ENCODE results near the gene AUTS2.

AUTS2 gene

GRCh38 chr7:70035955-70036354 is 437.7 kb downstream of the AUTS2 start:
- no peak for DNase-seq (ENCODE audit: low spot score)

DNA sequence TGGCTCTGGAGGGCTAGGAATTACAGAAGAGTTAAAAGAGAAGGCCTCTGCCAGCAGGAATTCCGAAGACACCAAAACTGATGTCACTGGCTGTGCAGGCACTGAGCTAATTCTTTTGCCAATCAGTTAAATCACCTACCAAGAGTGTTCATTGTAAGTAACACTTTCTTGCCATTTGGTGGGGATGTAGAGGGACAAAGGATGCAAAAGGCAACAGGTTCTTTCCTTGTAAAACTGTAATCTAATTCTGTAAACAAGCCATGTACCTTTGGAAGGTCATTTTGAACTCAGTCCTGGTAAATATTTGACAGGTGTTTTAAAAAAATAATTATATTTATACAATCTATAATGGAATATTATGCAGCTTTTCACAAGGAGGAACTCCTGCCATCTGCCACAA is 438.4 kb downstream of the AUTS2 start:
- no peak for DNase-seq (ENCODE audit: low spot score)

DNA sequence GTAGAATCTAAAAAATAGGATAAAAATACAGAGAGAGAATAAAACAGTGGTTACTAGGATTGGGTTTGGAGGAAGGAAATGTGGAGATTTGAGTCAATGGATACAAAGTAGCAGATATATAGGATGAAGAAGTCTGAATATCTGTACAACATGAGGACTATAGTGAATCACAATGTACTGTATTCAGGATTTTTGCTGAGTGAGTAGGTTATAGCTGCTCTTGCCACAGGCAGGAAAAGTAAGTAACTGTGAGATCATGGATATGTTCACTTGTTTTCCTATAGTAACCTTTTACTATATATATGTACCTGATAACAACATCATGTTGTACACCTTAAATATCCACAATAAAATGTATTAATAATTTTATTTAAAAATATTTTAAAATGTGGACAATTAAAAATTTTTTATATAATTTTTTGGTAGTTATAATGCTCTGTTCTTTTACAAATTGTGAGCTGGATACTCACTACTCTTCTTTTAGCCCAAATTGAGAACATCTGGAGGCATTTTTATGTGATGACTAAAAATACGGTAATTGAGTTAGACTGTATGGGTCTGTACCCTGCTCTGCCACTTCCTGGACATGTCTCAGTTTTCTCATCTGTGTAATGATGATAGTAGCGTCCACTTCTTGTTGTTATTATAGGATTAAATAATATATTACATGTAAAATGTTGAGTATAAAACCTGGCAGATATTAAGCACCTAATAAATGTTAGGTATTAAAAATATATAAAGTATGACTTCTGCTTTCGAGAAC is 439.1 kb downstream of the AUTS2 start:
- DNase-seq (ENCODE audit: low spot score) = no peak

DNA sequence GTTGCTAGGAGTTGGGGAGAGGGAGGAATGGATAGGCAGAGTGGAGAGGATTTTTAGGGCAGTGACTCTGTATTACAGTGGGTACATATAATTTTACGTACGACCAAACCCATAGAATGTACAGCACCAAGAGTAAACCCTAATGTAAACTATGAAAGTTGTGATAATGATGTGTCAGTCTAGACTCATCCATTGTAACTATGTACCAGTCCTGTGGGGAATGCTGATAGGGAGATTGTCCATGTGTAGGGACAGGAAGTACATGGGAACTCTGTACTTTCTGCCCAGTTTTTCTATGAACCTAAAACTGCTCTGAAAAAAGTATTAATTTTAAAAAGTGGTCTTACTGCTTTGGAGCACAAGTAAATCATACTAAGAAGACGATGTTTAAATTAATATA is 441.8 kb downstream of the AUTS2 start:
- DNase-seq (ENCODE audit: low spot score) = no peak

- no peak for DNase-seq (ENCODE audit: low spot score)
Measured at GRCh38 chr7:70040970-70041766, 442.9 kb downstream of the AUTS2 start.

DNA sequence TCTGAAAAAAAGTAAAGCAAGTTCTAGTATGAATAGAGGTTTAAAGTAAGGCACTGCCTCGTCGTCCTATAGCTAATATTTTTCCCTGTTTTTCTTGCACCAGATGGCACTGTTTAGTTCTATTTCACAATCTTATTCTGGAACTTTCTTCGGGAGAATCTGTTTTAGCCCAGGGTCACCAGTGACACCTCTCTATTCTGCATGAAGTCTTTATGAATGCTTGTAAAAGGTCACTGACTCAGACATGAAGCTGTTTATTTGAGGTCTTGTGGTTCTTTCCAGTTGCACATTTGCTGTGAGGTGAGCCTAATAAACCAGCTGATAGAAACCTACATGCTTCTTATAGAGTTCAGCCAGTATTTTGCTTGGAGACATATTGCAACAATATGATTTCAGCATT is 444.3 kb downstream of the AUTS2 start:
- no peak for DNase-seq (ENCODE audit: low spot score)

DNA sequence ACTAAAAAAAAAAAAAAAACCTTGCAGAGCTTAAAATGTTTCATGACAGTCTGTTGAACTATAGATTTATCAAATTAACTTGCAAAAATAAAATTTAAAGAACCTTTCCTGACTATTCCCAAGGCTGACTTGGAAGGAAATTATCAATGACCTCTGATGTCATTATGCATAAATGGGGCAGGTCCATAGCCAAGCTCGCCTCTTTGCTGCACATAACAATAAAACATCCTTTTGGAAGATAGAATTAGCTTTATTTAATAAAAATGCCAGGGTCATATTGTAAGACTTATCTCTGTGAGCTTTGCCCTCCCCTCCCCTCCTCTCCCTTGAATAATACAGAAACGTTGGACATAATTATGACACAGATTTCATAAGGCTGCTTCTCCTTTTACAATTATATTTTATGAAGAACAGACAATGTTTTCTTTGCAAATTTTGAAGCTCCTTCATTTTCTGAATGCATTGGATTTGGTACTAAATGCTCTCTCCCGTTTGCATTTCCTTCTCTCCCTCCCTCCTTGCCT is 444.8 kb downstream of the AUTS2 start:
- DNase-seq (ENCODE audit: low spot score) = no peak

DNA sequence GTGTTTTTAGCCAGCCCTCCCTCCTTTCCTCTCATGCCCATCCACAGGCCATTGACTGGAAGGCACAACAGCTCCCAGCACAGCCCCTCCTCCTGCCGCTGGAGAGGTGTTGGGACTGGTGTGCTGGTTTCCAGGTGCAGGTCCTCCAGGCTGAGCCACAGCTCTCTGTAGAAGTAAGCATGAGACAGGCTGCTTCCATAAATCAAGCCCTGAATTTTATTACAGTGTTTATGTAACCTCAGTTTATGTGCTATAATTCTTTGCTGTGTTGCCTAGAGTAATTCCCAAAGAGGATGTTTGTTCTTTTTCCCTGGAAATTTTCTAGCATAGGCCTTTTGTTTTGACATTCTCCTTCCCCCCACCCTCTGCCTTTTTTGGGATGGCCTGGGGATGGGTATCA is 445.8 kb downstream of the AUTS2 start:
- no peak for DNase-seq (ENCODE audit: low spot score)

DNA sequence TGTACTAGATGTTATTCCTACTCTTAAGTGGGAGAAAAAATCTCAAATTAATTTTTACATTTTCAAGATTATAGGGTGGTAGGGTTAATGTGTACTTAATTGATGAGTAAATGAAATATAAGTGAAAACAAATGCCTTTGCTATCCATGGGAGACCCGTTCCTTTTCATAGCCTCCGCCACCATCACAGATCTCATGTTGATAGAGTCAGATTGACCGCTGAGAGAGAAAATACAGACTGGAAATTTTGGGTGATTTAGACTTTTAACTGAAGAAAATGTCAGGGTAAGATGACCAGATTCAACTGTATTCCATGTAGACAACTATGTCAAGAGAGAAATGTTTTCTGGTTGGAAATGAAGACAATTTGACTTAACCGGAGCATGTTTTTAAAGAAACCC is 446.2 kb downstream of the AUTS2 start:
- no peak for DNase-seq (ENCODE audit: low spot score)

- no peak for DNase-seq (ENCODE audit: low spot score)
Measured at GRCh38 chr7:70044981-70045380, 446.7 kb downstream of the AUTS2 start.

- DNase-seq (ENCODE audit: low spot score) = no peak
Measured at GRCh38 chr7:70047384-70047783, 449.1 kb downstream of the AUTS2 start.

DNA sequence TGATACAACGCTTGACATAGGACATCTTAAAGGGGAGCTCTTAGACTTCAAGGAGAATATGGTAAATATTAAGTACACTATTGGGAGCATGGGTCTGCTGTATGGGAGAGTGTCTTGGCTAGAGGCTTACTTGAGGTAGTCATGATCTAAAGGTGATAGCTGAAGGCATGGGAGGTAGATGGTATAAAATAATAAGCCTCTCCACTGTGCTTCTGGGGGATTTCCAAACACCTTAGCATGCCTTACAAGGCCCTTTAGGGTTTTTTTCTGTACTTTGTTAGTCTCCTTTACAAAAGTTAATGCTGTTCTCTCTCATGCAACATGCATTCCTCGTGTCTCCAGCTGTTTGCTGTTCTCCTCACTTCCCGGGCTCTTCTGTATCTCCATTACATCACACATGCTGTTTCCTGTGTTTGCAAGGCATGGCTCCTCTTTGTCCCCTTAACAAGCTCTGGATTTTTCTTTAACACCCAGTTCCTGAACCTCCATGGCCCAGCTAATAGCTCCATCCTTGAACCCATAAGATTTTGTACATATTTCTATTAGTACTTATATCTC is 449.7 kb downstream of the AUTS2 start:
- no peak for DNase-seq (ENCODE audit: low spot score)

DNA sequence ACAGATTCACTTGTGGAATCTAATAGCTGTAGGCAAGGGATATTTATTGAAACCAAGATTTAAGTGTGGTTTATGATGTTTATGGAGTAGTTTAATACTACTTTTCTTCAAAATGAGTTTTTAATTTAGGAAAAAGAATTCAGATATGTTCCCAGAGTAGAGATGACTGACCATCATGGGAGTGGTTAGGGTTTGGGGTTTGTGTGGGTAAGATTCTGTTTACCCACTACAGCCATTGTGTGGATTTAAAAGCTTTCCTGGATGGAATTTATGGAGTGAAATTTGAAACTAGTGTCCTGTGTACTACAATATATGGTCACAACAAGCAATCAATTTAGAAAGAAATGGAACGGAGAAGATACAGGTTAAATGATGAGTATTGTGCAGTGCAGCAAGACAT is 453.5 kb downstream of the AUTS2 start:
- DNase-seq (ENCODE audit: low spot score) = no peak

DNA sequence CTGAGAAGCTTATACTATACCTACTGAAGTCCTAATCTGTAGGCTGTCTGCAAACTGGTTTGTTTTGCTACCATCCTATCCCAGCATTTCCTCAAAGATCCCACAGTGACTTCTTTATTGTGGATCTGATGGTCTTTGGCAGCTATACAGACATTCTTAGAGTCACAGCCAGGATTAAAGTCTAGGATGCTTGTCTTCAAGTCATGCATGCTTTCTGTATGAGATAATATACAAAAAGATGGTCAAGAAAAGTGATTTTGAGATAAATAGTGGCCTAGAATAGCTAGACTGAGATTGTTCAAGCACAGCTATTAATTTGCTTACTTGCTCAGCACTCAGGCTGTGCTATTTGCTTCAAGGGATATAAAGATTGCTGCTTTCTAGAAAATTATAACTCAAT is 454.4 kb downstream of the AUTS2 start:
- no peak for DNase-seq (ENCODE audit: low spot score)

GRCh38 chr7:70053421-70053820 is 455.1 kb downstream of the AUTS2 start:
- DNase-seq (ENCODE audit: low spot score) = no peak

DNA sequence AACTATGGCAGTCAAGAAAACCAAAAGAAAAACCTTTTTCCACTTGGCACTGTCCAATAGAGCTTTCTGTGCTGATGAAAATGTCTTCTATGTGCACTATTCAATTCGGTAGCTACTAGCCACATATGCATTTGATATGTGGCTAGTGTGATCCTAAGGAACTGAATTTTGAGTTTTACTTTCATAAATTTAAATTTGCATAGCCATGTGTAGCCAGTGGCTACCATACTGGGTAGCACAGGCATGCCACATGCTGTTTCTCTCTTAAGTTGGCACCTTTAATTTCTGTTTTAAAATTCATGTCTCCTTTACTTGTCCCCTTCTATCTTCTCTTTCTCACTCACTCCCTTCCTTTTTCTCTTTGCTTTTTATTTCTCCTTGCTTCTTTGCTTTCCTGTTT is 455.7 kb downstream of the AUTS2 start:
- DNase-seq (ENCODE audit: low spot score) = no peak

DNA sequence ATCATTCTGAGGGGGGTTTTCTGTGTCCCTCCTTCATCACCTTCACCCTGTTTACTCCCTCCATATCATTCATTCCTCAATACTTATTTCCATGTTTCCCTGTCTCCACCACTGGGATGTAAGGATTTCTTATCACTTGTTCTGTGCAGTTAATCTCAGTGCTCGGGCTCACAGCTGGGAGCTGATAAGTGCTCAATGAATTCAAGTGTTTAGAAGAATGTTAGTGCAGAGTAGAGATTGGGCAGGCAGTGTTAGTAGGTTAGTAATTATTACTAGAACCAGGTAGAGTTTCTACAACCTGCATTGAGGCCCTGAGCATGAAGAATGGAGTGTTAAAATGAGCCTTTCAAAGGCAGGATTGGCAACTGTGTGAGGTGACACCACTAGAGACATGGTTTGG is 458.1 kb downstream of the AUTS2 start:
- no peak for DNase-seq (ENCODE audit: low spot score)

DNA sequence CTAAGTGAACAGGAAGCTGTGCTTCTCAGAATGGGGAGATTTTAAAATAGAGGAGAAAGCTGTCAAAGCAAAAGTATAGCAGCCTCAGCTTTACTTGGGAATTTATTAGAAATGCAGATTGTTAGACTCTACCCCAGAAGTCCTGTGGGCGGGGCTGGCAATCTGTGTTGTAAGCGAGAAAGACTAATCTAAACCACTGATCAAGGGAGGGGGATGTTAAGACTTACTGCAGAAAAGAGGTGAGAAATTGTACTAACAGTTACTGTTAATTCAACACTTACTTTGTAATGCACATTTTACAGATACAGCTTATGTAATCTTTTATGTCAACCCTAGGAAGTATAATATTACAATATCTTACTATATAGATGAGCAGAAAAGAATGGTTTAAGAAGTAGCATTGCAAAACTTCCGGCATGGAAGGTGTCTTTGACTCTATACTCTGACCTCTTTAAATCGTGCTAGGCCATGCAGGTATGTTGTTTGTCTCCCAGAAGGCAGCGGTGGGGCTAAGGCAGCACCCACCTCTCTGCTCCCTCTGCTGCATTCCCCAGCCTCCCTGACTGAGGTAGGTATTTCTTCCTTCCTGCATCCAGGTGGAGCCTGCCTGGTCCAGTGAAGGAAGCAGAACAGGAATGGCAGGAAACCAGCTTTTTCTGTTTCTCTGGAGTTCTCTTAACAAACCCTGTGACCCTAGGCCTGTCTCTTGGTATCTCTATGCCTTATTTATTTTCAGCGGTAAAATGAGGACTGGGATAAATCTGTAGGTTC is 462.2 kb downstream of the AUTS2 start:
- DNase-seq (ENCODE audit: low spot score) = no peak

DNA sequence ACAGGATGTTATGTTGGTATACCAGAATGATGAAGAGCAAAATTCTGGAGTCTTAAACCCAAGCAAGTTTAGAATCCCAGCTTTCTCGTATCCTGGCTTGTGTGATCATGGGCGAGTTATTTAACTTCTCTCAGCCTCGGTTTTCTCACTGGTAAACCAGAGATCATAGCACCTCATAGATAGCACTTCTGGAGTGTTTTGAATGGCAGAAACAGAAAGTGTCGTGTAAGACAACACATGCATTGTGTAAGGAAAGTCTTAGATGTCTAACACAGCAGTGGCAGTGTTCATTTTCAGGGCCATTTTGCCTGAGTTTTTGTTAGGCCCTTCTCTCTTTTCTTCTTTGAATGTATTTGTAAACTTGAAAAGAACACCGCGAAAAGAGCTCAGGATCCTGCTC is 465.1 kb downstream of the AUTS2 start:
- no peak for DNase-seq (ENCODE audit: low spot score)

DNA sequence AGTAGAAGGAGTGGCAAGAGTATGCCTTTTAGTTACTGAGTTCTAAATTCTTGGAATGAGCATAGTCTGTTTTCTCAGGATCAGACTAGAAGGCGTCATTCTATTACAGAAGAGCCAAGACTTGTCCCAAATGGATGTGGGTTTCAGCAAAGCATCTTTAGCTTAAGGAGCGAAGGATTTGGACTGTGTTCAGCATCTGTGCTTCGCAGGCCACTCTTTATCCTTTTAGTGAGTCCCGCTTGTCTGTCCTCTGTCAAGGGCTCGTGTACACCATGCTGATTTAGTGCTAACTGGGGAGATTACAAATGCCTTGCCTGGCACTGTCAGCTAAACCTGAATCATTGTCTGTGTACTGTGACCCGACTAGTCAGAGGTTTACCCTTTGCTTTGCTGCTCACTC is 465.7 kb downstream of the AUTS2 start:
- DNase-seq (ENCODE audit: low spot score) = no peak

DNA sequence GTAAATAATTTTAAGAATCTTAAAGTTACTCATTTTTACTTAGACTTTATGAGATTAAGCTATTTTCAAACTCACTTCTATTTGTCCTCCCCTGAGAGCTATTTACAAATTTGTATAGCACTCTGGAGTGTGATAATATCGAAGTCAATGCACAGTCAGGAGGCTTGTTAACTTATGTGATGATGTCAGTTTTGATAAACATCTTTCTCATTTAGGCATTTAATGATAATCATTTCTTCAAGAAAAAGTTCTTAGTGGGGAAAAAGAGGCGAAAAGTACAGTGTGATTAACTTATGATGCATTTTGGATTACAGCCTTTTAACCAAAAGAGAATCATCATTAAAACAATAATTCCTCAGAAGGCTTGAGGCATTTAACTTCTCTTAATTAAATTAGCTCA is 468.6 kb downstream of the AUTS2 start:
- DNase-seq (ENCODE audit: low spot score) = no peak

DNA sequence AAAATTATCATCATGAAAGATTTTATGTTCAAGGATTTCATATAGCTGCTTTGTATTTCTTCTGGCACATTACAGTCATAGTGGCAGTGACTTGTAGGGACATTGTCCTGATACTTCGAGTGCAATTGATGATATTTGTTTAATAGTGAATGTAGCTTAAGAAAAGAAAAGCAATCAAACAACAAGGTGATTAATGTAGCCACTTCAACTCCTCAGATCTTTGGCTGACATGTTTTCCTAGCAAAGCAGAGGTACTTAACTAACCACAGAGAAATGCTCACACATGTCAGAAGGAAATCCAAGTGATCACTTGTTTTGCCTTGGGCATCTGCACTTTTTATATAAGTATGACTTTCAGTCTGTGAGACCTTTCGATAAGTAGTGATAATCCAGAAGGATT is 470.3 kb downstream of the AUTS2 start:
- DNase-seq (ENCODE audit: low spot score) = no peak

Measured in COLO829 (cell line).